Stimulated activated CD4-positive, alpha-beta T cell treated with anti-CD3 and anti-CD28 coated beads, Interleukin-15, amount 100 ng/mL, for 48 hours (primary cell): ENCODE results near the gene VAV2.

ENCODE experiments used
- DNase-seq, 2 donors: peaks; one replicate each; pipeline ENCODE4 v3.0.0-alpha.2; 2020; ENCODE audit warnings: low read depth in 2 of 2

The VAV2 gene

GRCh38 chr9:133742849-133743444 is 249.2 kb downstream of the VAV2 start:
- DNase-seq, result peak; percentile 35 to 71

GRCh38 chr9:133742251-133742650 is 249.9 kb downstream of the VAV2 start:
- DNase-seq, result no peak

GRCh38 chr9:133741716-133742115 is 250.4 kb downstream of the VAV2 start:
- DNase-seq, result no peak

GRCh38 chr9:133740911-133741310 is 251.2 kb downstream of the VAV2 start:
- DNase-seq, result no peak

GRCh38 chr9:133739408-133740280 is 252.5 kb downstream of the VAV2 start:
- DNase-seq, result no peak

GRCh38 chr9:133738640-133739225 is 253.4 kb downstream of the VAV2 start:
- DNase-seq, result no peak

- DNase-seq, result peak in 1 of 2 donors; percentile 36
These were observed 254.1 kb downstream of the VAV2 start, which contains the start of gene SARDH for GRCh38 chr9:133737774-133738639. TSS of gene SARDH (minus strand) at chr9:133738352. CDS start at chr9:133734173, 4,179 bp downstream.

- DNase-seq, result no peak
These were observed 254.9 kb downstream of the VAV2 start for GRCh38 chr9:133737071-133737773.

- no peak for DNase-seq
These were observed 256.2 kb downstream of the VAV2 start for GRCh38 chr9:133735931-133736330.

- DNase-seq, result no peak
These were observed 256.7 kb downstream of the VAV2 start for GRCh38 chr9:133735415-133735775.

- DNase-seq, result no peak
These were observed 257.3 kb downstream of the VAV2 start for GRCh38 chr9:133734590-133735414.

- no peak for DNase-seq
These were observed 258.2 kb downstream of the VAV2 start for GRCh38 chr9:133733796-133734533.

- no peak for DNase-seq
These were observed 258.7 kb downstream of the VAV2 start for GRCh38 chr9:133733421-133733795.

GRCh38 chr9:133732639-133733408 is 259.3 kb downstream of the VAV2 start:
- no peak for DNase-seq

GRCh38 chr9:133731876-133732638 is 260.1 kb downstream of the VAV2 start:
- DNase-seq, result no peak

- DNase-seq, result no peak
These were observed 261.0 kb downstream of the VAV2 start for GRCh38 chr9:133730994-133731715.

- no peak for DNase-seq
These were observed 262.4 kb downstream of the VAV2 start for GRCh38 chr9:133729617-133730281.
